Stimulated activated memory B cell treated with anti-CD40 and anti-IgM and Interleukin-4, amounts not matched to agents 10 μg/mL and 1 μg/mL and 100 μg/mL, for 72 hours (primary cell): ENCODE measurements around the gene PPP1R37.
"Not testable (repeated sequence)": the region's sequence is repeated elsewhere in the genome, so short reads cannot be mapped to it uniquely, and the experiment has no call there.

Experiments
- ATAC-seq: fragments of 150-1000 bp; cut with Tn5 transposase; 2 replicates; pipeline ENCODE4 v1.10.0; 2021
- H3K27ac Mint-ChIP-seq: one replicate; pipeline ENCODE4 v1.8.0; 2022; ENCODE audit warnings: mild to moderate bottlenecking, mixed read lengths
- H3K27me3 Mint-ChIP-seq: one replicate; pipeline ENCODE4 v1.8.0; 2022; ENCODE audit warnings: mixed read lengths
- H3K36me3 Mint-ChIP-seq: one replicate; pipeline ENCODE4 v1.8.0; 2022; ENCODE audit warnings: mixed read lengths
- H3K4me1 Mint-ChIP-seq: one replicate; pipeline ENCODE4 v1.8.0; 2022; ENCODE audit warnings: mixed read lengths
- H3K4me3 Mint-ChIP-seq: one replicate; pipeline ENCODE4 v1.8.0; 2022; ENCODE audit warnings: mild to moderate bottlenecking, moderate library complexity, mixed read lengths
- H3K9me3 Mint-ChIP-seq: one replicate; pipeline ENCODE4 v1.8.0; 2022; ENCODE audit warnings: mixed read lengths

The PPP1R37 gene

DNA sequence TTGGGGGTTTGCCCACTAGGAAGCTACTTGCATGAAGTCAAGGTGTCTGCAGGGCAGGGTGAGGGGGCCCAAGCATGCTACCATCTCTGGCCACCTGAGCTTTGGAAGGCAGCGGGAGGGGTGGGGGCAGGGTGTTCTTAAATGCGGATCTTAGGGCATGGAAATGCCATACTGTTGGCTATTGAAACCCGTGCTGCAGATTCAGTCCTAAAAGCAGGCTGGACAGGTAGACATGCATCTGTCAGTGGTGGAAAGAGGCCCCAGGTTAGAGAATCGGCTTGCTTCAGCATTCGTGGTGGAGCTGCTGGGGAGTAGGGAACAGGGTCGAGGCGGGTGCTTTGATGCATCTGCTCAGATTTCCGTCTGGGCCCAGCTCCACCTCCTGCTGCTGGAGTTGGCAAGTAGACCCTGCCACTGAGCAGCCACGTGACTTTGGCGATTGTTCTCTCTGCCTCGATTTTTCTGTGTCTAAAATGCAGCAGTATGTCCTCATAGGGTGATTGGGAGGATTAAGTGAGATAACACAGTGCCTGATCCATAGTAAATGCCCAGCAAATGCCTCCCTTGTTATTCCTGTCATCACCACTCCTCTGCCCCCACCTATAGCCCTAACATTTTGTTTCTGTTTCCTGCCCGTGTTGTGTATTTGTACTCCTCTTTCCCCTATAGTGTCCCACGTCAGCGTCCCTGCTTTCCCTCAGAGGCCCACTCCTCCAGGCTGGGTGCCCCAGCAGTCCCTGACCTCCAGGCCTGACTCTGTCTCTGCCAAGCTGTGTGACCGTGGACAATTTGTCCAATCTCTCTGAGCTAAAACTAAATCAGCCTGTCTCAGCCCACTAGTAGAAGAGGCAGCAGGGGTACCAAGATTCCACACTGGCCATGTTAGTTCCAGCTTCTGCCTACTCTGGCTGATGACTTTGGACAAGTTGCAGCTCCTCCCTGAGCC, 5.8 kb downstream of the PPP1R37 start:
- no peaks in the 10 kb centered on the region for H3K27me3 Mint-ChIP-seq
- H3K9me3 Mint-ChIP-seq, result no peaks in the 10 kb centered on the region
- H3K4me1 Mint-ChIP-seq, result peaks cover 82% of the 10 kb centered on the region
- H3K4me3 Mint-ChIP-seq, result no peak overlapping the region
- no peak for ATAC-seq
- peaks cover 2% of the 10 kb centered on the region for H3K36me3 Mint-ChIP-seq
- H3K27ac Mint-ChIP-seq, result no peak overlapping the region

- no peak overlapping the region for H3K4me3 Mint-ChIP-seq
- H3K4me1 Mint-ChIP-seq, result peaks cover 82% of the 10 kb centered on the region
- no peaks in the 10 kb centered on the region for H3K9me3 Mint-ChIP-seq
- H3K36me3 Mint-ChIP-seq, result no peaks in the 10 kb centered on the region
- no peaks in the 10 kb centered on the region for H3K27me3 Mint-ChIP-seq
- no peak for ATAC-seq
- H3K27ac Mint-ChIP-seq, result no peak overlapping the region
Observed at GRCh38 chr19:45099467-45100191, 6.7 kb downstream of the PPP1R37 start.

DNA sequence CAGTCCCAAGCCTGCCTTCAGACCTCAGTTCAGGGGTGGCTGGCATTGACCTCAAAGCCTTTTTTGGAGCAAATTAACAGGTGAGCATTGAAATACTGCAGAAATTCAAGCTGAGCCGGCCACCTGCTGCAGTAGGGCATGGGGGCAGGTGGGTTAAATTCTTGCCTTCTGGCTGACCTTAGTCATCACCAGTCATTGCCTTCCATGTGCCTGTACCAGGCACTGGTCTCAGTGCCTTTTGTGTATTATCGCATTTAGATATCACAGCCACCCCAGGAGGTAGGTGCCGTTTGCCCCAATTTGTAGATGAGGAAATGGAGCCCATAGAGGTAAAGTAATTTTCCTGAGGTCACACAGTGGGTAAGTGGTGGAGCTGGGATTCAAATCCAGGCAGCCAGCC, 7.2 kb downstream of the PPP1R37 start:
- Mint-ChIP-seq H3K4me3 (no peak overlapping the region), H3K36me3 (no peaks in the 10 kb centered on the region), H3K4me1 (peaks cover 82% of the 10 kb centered on the region), H3K27me3 (no peaks in the 10 kb centered on the region), H3K27ac (no peak overlapping the region), H3K9me3 (no peaks in the 10 kb centered on the region)
- ATAC-seq, result no peak

- H3K27me3 Mint-ChIP-seq, result no peaks in the 10 kb centered on the region
- no peak for ATAC-seq
- H3K36me3 Mint-ChIP-seq, result no peaks in the 10 kb centered on the region
- no peaks in the 10 kb centered on the region for H3K9me3 Mint-ChIP-seq
- H3K4me1 Mint-ChIP-seq, result peaks cover 84% of the 10 kb centered on the region
- no peak overlapping the region for H3K4me3 Mint-ChIP-seq
- H3K27ac Mint-ChIP-seq, result peak overlapping the region; percentile 60
Observed at GRCh38 chr19:45100846-45101252, 7.9 kb downstream of the PPP1R37 start.

- ATAC-seq, result no peak
- no peaks in the 10 kb centered on the region for H3K36me3 Mint-ChIP-seq
- no peaks in the 10 kb centered on the region for H3K27me3 Mint-ChIP-seq
- no peak overlapping the region for H3K4me3 Mint-ChIP-seq
- peak overlapping the region; percentile 20 for H3K27ac Mint-ChIP-seq
- H3K9me3 Mint-ChIP-seq, result no peaks in the 10 kb centered on the region
- H3K4me1 Mint-ChIP-seq, result peaks cover 79% of the 10 kb centered on the region
Observed at GRCh38 chr19:45101806-45102205, 8.8 kb downstream of the PPP1R37 start.

DNA sequence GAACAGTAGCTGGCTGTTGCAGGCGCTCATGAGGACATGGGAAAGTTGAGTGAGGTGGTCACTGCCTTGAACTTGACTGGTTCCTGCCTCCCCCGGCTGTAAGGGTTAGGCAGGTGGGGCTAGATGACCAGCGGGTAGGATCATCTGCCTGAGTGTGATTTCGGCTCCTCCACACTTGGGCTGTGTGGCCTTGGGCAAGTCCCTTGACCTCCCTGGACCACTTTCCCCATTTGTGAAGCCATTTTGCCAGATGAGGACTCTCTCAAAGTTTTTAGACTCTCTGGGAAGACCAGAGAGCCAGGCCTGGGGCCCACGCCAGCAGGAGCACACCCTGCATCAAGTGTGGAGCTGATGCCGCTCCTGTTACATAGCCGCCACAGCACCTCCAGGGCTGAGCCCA, 9.5 kb downstream of the PPP1R37 start:
- Mint-ChIP-seq H3K27me3 (no peaks in the 10 kb centered on the region), H3K27ac (peak overlapping the region; percentile 14), H3K4me1 (peaks cover 72% of the 10 kb centered on the region), H3K4me3 (no peak overlapping the region), H3K36me3 (no peaks in the 10 kb centered on the region), H3K9me3 (no peaks in the 10 kb centered on the region)
- ATAC-seq, result no peak

DNA sequence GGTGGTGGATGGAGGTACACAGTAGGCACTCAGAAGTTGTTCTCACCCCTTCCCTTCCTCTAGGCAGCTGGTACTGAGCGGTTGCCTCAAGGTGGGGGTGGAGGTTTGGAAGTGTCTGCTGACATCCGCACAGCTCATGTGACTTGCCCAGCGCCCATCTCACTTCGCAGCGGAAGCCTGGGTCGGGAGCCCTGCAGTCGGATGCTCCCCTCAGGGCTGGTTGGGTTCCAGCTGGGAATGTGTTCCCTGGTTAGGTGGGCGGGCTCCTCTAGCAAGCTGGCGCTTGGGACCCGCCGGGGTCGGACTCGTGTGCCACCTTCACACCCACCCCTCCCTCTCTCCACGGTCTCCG, 10.2 kb downstream of the PPP1R37 start:
- Mint-ChIP-seq H3K27ac (peak overlapping the region; percentile 14), H3K36me3 (no peaks in the 10 kb centered on the region), H3K9me3 (no peaks in the 10 kb centered on the region), H3K27me3 (no peaks in the 10 kb centered on the region), H3K4me1 (peaks cover 66% of the 10 kb centered on the region), H3K4me3 (peak overlapping the region; percentile 49)
- ATAC-seq, result peak; percentile 65

DNA sequence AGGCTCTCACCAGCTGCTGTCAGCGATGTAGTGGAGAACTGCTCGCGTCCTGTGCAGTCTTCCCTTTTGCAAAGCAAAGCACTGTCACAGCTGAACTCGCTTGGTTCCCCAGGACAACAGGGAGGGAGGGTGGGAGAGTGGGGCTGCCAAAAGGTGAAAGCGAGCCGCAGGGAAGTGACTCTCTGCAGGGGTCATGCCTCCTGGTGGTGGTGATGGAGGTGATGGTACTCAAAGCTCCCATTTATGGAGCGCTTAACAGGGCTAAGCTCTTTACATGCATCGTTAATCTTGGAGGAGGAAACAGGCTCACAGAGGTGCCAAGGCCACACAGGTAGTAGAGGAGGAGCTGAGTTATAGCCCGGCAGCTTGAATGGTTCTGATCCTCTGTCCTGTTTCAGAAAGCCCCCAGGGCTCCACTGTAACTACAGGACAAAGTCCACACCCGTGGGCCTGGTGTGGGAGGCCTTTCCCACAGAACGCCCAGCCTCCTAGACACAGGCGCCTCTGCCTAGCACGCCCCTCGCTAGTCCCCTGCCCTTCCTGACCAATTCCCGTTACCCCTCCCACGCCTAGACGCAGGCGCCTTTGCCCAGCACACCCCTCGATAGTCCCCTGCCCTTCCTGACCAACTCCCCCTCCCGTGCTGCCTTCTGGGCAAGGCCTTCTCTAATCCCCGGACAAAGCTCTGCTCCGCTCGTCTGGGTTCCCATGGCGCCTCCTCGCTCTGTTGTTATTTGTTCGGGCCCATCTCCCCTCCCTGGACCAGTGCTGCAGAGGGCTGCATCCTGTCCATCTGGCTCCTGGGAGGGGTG, 10.7 kb downstream of the PPP1R37 start:
- Mint-ChIP-seq H3K4me3 (peak overlapping the region; percentile 49), H3K36me3 (no peaks in the 10 kb centered on the region), H3K27ac (peak overlapping the region; percentile 14), H3K9me3 (no peaks in the 10 kb centered on the region), H3K4me1 (peaks cover 63% of the 10 kb centered on the region), H3K27me3 (no peaks in the 10 kb centered on the region)
- ATAC-seq, result peak; percentile 42

DNA sequence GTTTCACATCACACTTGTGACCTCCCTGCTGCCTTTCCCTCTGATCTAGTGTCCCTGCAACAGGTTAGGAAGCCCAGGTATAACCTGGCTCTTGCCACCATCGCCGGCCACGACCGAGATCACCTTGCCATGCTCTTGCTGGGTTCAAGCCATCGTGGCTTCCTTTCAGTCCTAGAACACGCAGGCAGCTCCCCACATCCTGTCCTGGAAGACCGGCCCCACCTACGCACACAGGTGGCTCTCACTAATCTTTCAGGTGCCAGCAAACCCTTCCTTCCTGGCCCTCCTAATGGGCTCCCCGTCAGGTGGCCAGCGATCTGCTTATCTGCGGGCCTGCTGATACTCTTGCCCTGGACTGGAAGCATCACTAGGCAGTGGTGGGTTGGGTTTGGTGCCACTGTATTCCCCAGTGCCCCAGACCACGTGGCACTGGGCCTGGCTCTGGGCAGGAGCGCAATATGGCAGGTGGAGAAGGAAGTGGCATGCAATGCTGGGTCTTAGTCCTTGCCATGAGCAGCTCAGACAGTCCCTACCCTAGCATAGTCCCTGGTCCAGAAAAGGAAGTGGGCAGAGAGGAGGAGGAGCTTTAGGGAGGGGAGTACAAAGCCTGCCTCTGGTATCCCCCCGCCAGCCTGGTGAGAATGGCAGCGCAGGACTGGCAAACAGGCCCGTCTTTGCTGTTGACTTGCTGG, 11.8 kb downstream of the PPP1R37 start:
- no peaks in the 10 kb centered on the region for H3K36me3 Mint-ChIP-seq
- peaks cover 64% of the 10 kb centered on the region for H3K4me1 Mint-ChIP-seq
- H3K4me3 Mint-ChIP-seq, result peak overlapping the region; percentile 1
- no peaks in the 10 kb centered on the region for H3K27me3 Mint-ChIP-seq
- H3K27ac Mint-ChIP-seq, result peak overlapping the region; percentile 14
- no peaks in the 10 kb centered on the region for H3K9me3 Mint-ChIP-seq
- peak; percentile 35 for ATAC-seq

- H3K9me3 Mint-ChIP-seq, H3K4me3 Mint-ChIP-seq, ATAC-seq, H3K36me3 Mint-ChIP-seq, H3K27me3 Mint-ChIP-seq, H3K27ac Mint-ChIP-seq: not testable (repeated sequence)
- H3K4me1 Mint-ChIP-seq, result peaks cover 67% of the 10 kb centered on the region
Observed at GRCh38 chr19:45106363-45106762, 13.4 kb downstream of the PPP1R37 start.

GRCh38 chr19:45107621-45108150, 14.7 kb downstream of the PPP1R37 start:
- Mint-ChIP-seq H3K27me3 (no peaks in the 10 kb centered on the region), H3K4me3 (no peak overlapping the region), H3K36me3 (no peaks in the 10 kb centered on the region), H3K9me3 (no peaks in the 10 kb centered on the region), H3K27ac (no peak overlapping the region), H3K4me1 (peaks cover 69% of the 10 kb centered on the region)
- no peak for ATAC-seq

DNA sequence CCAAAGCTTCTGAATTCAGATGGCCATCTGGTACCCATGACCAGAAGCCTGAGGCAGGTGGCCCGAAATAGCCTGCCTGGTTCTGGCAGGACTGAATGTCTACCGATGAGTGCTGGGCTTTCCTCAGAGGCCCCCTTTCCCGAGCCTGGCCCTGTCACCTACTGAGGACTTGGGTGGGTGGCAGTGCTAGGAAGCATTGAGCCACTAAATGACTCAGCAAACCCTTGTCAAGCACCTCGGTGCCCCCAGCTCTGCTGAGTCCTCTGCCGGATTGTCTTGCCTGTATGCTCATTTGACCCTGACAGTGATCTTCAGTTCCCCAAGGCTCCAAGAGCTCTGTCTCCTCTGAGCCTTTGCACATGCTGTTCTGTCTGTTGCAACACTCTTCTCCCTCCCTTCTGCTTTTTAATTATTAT, 17.9 kb downstream of the PPP1R37 start:
- H3K4me3 Mint-ChIP-seq, result no peak overlapping the region
- peak overlapping the region; percentile 35 for H3K27ac Mint-ChIP-seq
- no peaks in the 10 kb centered on the region for H3K27me3 Mint-ChIP-seq
- peaks cover 57% of the 10 kb centered on the region for H3K4me1 Mint-ChIP-seq
- H3K9me3 Mint-ChIP-seq, result no peaks in the 10 kb centered on the region
- ATAC-seq, result peak; percentile 67
- H3K36me3 Mint-ChIP-seq, result no peaks in the 10 kb centered on the region

DNA sequence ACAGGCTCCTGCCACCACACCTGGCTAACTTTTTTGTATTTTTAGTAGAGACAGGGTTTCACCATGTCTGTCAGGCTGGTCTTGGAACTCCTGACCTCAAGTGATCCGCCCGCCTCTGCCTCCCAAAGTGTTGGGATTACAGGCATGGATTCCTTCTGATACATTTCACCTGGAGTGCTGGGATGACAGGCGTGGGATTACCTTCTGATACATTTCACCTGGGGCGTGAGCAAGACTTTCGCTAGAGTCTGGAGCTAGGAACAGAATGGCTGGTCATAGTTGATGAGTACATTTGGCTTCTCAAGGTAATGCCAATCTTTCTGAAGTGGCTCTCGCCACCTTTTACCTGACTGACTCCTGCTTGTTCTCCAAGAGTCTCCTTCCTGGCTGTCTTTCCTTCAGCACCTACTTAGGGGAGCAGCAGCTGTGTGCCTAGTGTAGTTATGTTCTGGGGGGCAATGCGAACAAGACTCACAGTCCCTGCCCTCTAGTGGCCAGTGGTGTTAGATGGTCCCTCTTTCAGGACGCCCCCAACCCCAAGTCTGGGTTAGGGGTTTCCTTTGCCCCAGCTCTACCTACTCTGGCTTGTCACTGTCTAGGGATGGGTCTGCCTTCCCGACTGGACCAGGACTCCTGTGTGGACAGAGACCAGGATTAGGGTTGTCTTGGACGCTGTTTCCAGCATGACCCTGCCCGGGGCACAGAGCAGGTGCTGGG, 19.3 kb downstream of the PPP1R37 start:
- Mint-ChIP-seq H3K4me1 (peaks cover 64% of the 10 kb centered on the region), H3K27me3 (no peaks in the 10 kb centered on the region), H3K27ac (no peak overlapping the region), H3K4me3 (no peak overlapping the region), H3K36me3 (no peaks in the 10 kb centered on the region), H3K9me3 (no peaks in the 10 kb centered on the region)
- no peak for ATAC-seq

DNA sequence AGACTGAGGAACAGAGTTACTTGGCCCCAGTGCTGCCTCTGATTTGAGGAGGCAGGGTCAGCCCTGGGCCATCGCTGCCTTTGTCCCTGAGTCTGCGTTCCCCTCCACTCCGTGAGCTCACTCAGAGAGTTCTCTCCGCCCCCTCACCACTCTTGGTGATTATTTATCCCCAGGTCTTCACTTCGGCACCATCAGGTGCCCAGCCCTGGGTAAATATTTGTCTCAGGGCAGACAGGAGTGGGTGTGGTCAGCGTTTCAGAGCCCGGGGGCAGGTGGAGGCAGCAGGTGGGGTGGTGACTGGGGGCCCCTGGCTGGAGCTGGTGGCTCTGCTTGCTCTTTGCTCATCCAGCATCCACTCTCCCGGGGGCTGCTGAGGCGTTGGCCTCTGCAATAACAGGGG, 20.6 kb downstream of the PPP1R37 start:
- Mint-ChIP-seq H3K4me1 (peaks cover 78% of the 10 kb centered on the region), H3K27ac (no peak overlapping the region), H3K4me3 (no peak overlapping the region), H3K36me3 (no peaks in the 10 kb centered on the region), H3K9me3 (no peaks in the 10 kb centered on the region), H3K27me3 (no peaks in the 10 kb centered on the region)
- no peak for ATAC-seq
